BLaER1 treated with 17β-estradiol and CSF1 and Interleukin-3, amounts not matched to agents 10 nM and 100 nM (cell line): Measurements from ENCODE around the gene PTPRJ.
"Not testable (repeated sequence)": the region's sequence is repeated elsewhere in the genome, so short reads cannot be mapped to it uniquely, and the experiment has no call there.

ENCODE experiments used
- H3K27ac ChIP-seq, 11 experiments: shearing (Covaris generic); formaldehyde crosslinking; 2 replicates each; pipeline ENCODE4 v1.8.1; 2022
- H3K27me3 ChIP-seq, 11 experiments: shearing (Covaris generic); formaldehyde crosslinking; 2 replicates each; pipeline ENCODE4 v1.8.1; 2022
- H3K36me3 ChIP-seq, 11 experiments: shearing (Covaris generic); formaldehyde crosslinking; 2 replicates each; pipeline ENCODE4 v1.8.1; 2022
- H3K4me1 ChIP-seq, 10 experiments: shearing (Covaris generic); formaldehyde crosslinking; 2 replicates each; pipeline ENCODE4 v1.8.1; 2022
- H3K4me2 ChIP-seq, 11 experiments: shearing (Covaris generic); formaldehyde crosslinking; 2 replicates each; pipeline ENCODE4 v1.8.1; 2022
- H3K4me3 ChIP-seq, 10 experiments: shearing (Covaris generic); formaldehyde crosslinking; 2 replicates each; pipeline ENCODE4 v1.8.1; 2022
- H3K9ac ChIP-seq, 11 experiments: shearing (Covaris generic); formaldehyde crosslinking; 2 replicates each; pipeline ENCODE4 v1.8.1; 2022
- H3K9me3 ChIP-seq, 11 experiments: shearing (Covaris generic); formaldehyde crosslinking; replicated peaks in 1 of 11; 2 replicates each; pipeline ENCODE4 v1.8.1; 2022
- H4K20me1 ChIP-seq, 11 experiments: shearing (Covaris generic); formaldehyde crosslinking; 2 replicates each; pipeline ENCODE4 v1.8.1; 2022
- Cebpa-rat ChIP-seq, 11 experiments: shearing (Covaris generic); IDR thresholded peaks; 2 replicates each; pipeline ENCODE4 v1.8.1; 2022

Gene PTPRJ

GRCh38 chr11:48125866-48126265 is 145.5 kb downstream of the PTPRJ start:
- H3K36me3 ChIP-seq, result peaks cover 17 to 99% (median 75%) of the 10 kb centered on the region in 11 experiments; a peak in 21 of 22 replicates
- peak overlapping the region in 3 of 11 experiments; percentile 21 to 73 (median 59); a peak in 6 of 22 replicates for H3K4me2 ChIP-seq
- H4K20me1 ChIP-seq, result peaks cover 0 to 98% (median 0%) of the 10 kb centered on the region in 11 experiments; a peak in 8 of 22 replicates
- H3K27ac ChIP-seq, result peak overlapping the region in 1 of 11 experiments; percentile 5; a peak in 1 of 22 replicates
- H3K9me3 ChIP-seq, result peaks cover 0 to 16% (median 4%) of the 10 kb centered on the region in 11 experiments; a peak in 5 of 22 replicates
- H3K9ac ChIP-seq, result no peak overlapping the region
- no peak for TF ChIP-seq Cebpa-rat (IDR thresholded peaks at IDR 0.05)
- H3K4me3 ChIP-seq, result no peak overlapping the region
- H3K27me3 ChIP-seq, result no peaks in the 10 kb centered on the region
- H3K4me1 ChIP-seq, result peaks cover 22 to 74% (median 67%) of the 10 kb centered on the region in 10 experiments

DNA sequence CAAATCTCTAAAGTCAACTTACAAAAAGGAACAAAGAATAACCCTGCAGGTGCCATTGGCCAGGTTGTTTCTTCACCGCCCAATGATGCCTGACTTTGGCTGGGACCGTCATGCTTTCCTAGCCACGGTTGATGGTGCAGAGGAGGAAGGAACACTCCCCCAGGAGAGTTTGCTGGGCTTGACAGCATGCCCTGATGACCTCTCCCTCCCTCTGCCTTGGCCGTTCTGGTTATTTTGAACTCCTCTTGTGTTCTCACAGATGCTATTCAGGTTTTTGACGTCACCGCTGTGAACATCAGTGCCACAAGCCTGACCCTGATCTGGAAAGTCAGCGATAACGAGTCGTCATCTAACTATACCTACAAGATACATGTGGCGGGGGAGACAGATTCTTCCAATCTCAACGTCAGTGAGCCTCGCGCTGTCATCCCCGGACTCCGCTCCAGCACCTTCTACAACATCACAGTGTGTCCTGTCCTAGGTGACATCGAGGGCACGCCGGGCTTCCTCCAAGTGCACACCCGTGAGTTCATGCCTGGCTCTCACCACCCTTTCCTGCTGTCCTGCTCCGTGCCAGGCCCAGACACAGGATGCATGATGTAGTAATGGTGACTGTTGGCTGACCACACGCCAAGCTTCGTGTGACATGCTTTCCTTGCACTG is 147.3 kb downstream of the PTPRJ start:
- Histone ChIP-seq H3K4me1 (peaks cover 22 to 74% (median 67%) of the 10 kb centered on the region in 10 experiments), H3K27me3 (no peaks in the 10 kb centered on the region), H3K27ac (0 out of 22 replicates have a peak overlapping the region, but pooled peaks of 2 of the 11 experiments have one; percentile 10 to 26), H3K9me3 (peaks cover 0 to 16% (median 4%) of the 10 kb centered on the region in 11 experiments; a peak in 6 of 22 replicates), H3K4me2 (peak overlapping the region in 8 of 11 experiments; percentile 46 to 80 (median 65); a peak in 16 of 22 replicates), H3K4me3 (no peak overlapping the region), H4K20me1 (peaks cover 0 to 97% (median 0%) of the 10 kb centered on the region in 11 experiments; a peak in 8 of 22 replicates), H3K9ac (no peak overlapping the region; a peak in 1 of 22 replicates), H3K36me3 (peaks cover 25 to 99% (median 90%) of the 10 kb centered on the region in 11 experiments)
- TF ChIP-seq Cebpa-rat (IDR thresholded peaks at IDR 0.05), result no peak

- H3K4me1 ChIP-seq, result peaks cover 18 to 57% (median 51%) of the 10 kb centered on the region in 10 experiments
- no peak overlapping the region for H3K27ac ChIP-seq
- H3K4me3 ChIP-seq, result no peak overlapping the region
- peaks cover 0 to 97% (median 0%) of the 10 kb centered on the region in 11 experiments; a peak in 8 of 22 replicates for H4K20me1 ChIP-seq
- no peak overlapping the region for H3K9ac ChIP-seq
- TF ChIP-seq Cebpa-rat (IDR thresholded peaks at IDR 0.05), result no peak
- H3K27me3 ChIP-seq, result no peaks in the 10 kb centered on the region
- H3K36me3 ChIP-seq, result peaks cover 25 to 99% (median 84%) of the 10 kb centered on the region in 11 experiments
- peak overlapping the region in 8 of 11 experiments; percentile 23 to 80 (median 62); a peak in 17 of 22 replicates for H3K4me2 ChIP-seq
- H3K9me3 ChIP-seq, result peaks cover 0 to 28% (median 14%) of the 10 kb centered on the region in 11 experiments; a peak in 14 of 22 replicates
Measured at GRCh38 chr11:48129697-48130395, 149.5 kb downstream of the PTPRJ start.

DNA sequence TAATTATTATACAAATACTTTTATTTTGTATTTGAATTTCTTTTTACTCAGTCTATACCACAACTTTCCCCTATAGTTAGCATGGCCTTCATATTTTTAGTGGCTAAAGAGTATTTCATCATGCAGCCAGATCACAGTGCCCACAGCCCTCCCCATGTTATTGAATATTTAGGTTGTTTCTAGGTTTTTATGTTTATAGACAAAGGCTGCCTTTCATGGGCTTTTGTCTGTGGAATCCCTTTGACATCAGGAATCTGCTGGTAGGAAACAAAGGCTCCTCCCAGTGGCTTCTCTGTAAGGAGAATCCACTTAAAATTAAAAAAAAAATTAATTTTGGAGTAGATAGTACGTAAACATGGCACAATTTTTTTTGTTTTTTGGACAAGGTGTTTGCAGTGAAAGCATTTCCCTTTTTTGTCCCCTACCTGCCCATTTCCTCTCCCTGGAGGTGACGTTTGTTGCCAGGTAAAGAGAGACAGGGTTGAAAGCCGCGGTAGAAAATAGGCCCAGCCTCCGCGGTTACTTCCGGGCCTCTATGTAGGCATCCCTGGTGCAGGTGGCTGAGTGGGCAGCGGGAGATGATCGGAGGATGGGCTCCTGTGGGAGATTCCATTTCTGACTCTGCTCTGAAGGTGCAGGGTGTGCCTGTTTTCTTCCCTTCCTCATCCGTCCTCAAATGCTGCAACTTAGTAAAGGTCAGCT is 154.0 kb downstream of the PTPRJ start:
- peaks cover 0 to 94% (median 0%) of the 10 kb centered on the region in 11 experiments; a peak in 7 of 22 replicates for H4K20me1 ChIP-seq
- no peak overlapping the region for H3K27ac ChIP-seq
- peaks cover 8 to 12% (median 10%) of the 10 kb centered on the region in 10 experiments for H3K4me1 ChIP-seq
- peaks cover 0 to 27% (median 14%) of the 10 kb centered on the region in 11 experiments; a peak in 15 of 22 replicates for H3K9me3 ChIP-seq
- H3K36me3 ChIP-seq, result peaks cover 18 to 99% (median 76%) of the 10 kb centered on the region in 11 experiments
- H3K4me3 ChIP-seq, result no peak overlapping the region
- TF ChIP-seq Cebpa-rat (IDR thresholded peaks at IDR 0.05), result no peak
- H3K27me3 ChIP-seq, result no peaks in the 10 kb centered on the region
- H3K9ac ChIP-seq, result no peak overlapping the region
- H3K4me2 ChIP-seq, result no peak overlapping the region

- Histone ChIP-seq H3K4me3 (no peak overlapping the region), H3K4me1 (no peaks in the 10 kb centered on the region; a peak in 1 of 20 replicates), H3K27ac (no peak overlapping the region), H3K4me2 (no peak overlapping the region), H3K27me3 (no peaks in the 10 kb centered on the region), H3K9ac (no peak overlapping the region), H4K20me1 (peaks cover 0 to 97% (median 0%) of the 10 kb centered on the region in 11 experiments; a peak in 8 of 22 replicates), H3K36me3 (peaks cover 11 to 100% (median 61%) of the 10 kb centered on the region in 11 experiments; a peak in 21 of 22 replicates), H3K9me3 (peaks cover 0 to 25% (median 9%) of the 10 kb centered on the region in 11 experiments; a peak in 15 of 22 replicates)
- TF ChIP-seq Cebpa-rat (IDR thresholded peaks at IDR 0.05), result no peak
Measured at GRCh38 chr11:48138222-48138621, 157.9 kb downstream of the PTPRJ start.

GRCh38 chr11:48139896-48140295 is 159.5 kb downstream of the PTPRJ start:
- H3K4me1 ChIP-seq, H3K9ac ChIP-seq, H3K4me3 ChIP-seq, H3K4me2 ChIP-seq, H3K27ac ChIP-seq, H3K27me3 ChIP-seq: not testable (repeated sequence)
- Histone ChIP-seq H4K20me1 (peaks cover 0 to 95% (median 0%) of the 10 kb centered on the region in 11 experiments; a peak in 8 of 22 replicates), H3K9me3 (peaks cover 0 to 24% (median 8%) of the 10 kb centered on the region in 11 experiments; a peak in 8 of 22 replicates), H3K36me3 (peaks cover 17 to 99% (median 73%) of the 10 kb centered on the region in 11 experiments)

- H3K36me3 ChIP-seq, result peaks cover 20 to 99% (median 81%) of the 10 kb centered on the region in 11 experiments
- no peak for TF ChIP-seq Cebpa-rat (IDR thresholded peaks at IDR 0.05)
Measured at GRCh38 chr11:48141475-48142122, 161.2 kb downstream of the PTPRJ start.

DNA sequence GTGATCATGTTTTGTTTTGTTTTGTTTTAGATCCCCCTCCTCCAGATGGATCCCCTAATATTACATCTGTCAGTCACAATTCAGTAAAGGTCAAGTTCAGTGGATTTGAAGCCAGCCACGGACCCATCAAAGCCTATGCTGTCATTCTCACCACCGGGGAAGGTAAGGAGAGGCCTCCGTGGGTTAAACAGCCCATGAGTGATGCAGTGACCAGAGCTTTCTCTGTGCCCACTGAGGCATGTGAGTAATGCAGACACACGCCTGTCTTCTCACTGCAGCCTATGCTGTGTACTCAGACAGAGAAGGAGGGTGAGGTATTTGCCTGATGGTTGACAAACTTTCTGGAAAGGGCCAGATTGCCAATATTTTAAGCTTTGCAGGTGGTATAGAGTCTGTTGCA is 162.5 kb downstream of the PTPRJ start:
- Histone ChIP-seq H3K4me3 (no peak overlapping the region), H3K36me3 (peaks cover 20 to 99% (median 81%) of the 10 kb centered on the region in 11 experiments), H3K9me3 (peaks cover 0 to 28% (median 10%) of the 10 kb centered on the region in 11 experiments; a peak in 7 of 22 replicates), H4K20me1 (peaks cover 0 to 98% (median 0%) of the 10 kb centered on the region in 11 experiments; a peak in 8 of 22 replicates), H3K27ac (no peak overlapping the region), H3K4me2 (no peak overlapping the region), H3K9ac (no peak overlapping the region), H3K27me3 (no peaks in the 10 kb centered on the region), H3K4me1 (no peaks in the 10 kb centered on the region; a peak in 1 of 20 replicates)
- TF ChIP-seq Cebpa-rat (IDR thresholded peaks at IDR 0.05), result no peak

More at GRCh38 chr11:48141475-48142122, 161.2 kb downstream of the PTPRJ start:
- no peaks in the 10 kb centered on the region; a peak in 1 of 20 replicates for H3K4me1 ChIP-seq
- H3K9me3 ChIP-seq, result peaks cover 0 to 28% (median 6%) of the 10 kb centered on the region in 11 experiments; a peak in 7 of 22 replicates
- no peak overlapping the region for H3K4me2 ChIP-seq
- H3K27me3 ChIP-seq, result no peaks in the 10 kb centered on the region
- H3K27ac ChIP-seq, result no peak overlapping the region
- peaks cover 0 to 98% (median 0%) of the 10 kb centered on the region in 11 experiments; a peak in 8 of 22 replicates for H4K20me1 ChIP-seq
- no peak overlapping the region for H3K4me3 ChIP-seq
- no peak overlapping the region for H3K9ac ChIP-seq
